ENCODE results near the gene AK3. TPM values are rescaled to one million over a fixed set of nuclear protein-coding genes. Genes with fewer than 3 reads are reported as not detected.
A peak's percentile ranks its signal among the peaks of the same experiment; 100 is the strongest.

Gene AK3
- total and polyA plus RNA-seq, 2 of the 8 experiments (the other 6 are each of a cell fraction or from before 2014, with no cell fraction given), result 8.9 to 30.0 TPM

DNA sequence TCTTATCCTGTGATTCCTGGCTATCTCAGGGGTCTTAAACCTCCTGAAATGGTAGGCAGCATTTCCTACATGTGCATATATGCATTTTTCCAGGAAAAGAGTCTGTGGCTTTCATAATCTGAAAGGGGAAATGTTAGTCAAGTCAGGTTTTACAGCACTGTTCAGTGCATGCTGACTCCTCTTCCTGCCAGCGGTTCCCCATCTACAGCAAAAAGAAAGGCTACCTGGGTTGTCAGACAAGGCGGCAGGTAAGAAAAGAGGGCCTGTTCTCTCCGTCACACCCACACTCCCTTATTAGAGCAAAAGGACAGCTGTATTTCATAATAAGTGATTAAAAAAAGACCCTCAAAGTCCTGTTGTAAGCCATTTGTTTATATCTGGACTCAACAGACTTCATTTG, 70.4 kb downstream of the AK3 start:
- CTCF ChIA-PET (ENCODE audit: partially characterized antibody), result no interaction called here
- H2BK15ac ChIP-seq (ENCODE audit: low read length), result no peak overlapping the region

More for the DNA sequence above, 70.4 kb downstream of the AK3 start:
- peak overlapping the region; percentile 86 for H2AFZ ChIP-seq (ENCODE audit: low read length)
- TF ChIP-seq USF2 (IDR thresholded peaks at IDR 0.05; ENCODE audit: low read length) (no peak), HDAC2 (IDR thresholded peaks at IDR 0.05; ENCODE audit: borderline replicate concordance in 1 of 2, low read depth in 2 of 2, low read length in 2 of 2) (no peak), ZNF274 (IDR thresholded peaks at IDR 0.05; ENCODE audit: borderline replicate concordance, extremely low read depth, low read length) (no peak), JUND (IDR thresholded peaks at IDR 0.05; ENCODE audit: low read length) (no peak), POU5F1 (IDR thresholded peaks at IDR 0.05; ENCODE audit: low read depth, low read length) (no peak), ATF2 (IDR thresholded peaks at IDR 0.05; ENCODE audit: low read length) (no peak), CHD2 (IDR thresholded peaks at IDR 0.05; ENCODE audit: low read length) (no peak)
- H3K4ac ChIP-seq (replicated peaks; ENCODE audit: insufficient read length, low read depth, low read length), result no peak overlapping the region
- H3K27ac ChIP-seq (ENCODE audit: low read depth, low read length), result no peak overlapping the region
- H3K79me2 ChIP-seq (ENCODE audit: control insufficient read depth in 1 of 2, insufficient read depth in 2 of 2, low read length in 2 of 2), result no peaks in the 10 kb centered on the region
- no peak overlapping the region for H2AK5ac ChIP-seq (ENCODE audit: low read depth, low read length)
- H3K56ac ChIP-seq (replicated peaks; ENCODE audit: insufficient read length, low read depth, low read length), result no peak overlapping the region
- H3K79me1 ChIP-seq (ENCODE audit: low read depth, low read length), result no peaks in the 10 kb centered on the region
- WGBS, 2 experiments (ENCODE audit: extremely low coverage in 1 of 2, insufficient coverage in 1 of 2, insufficient read length in 1 of 2, insufficient replicate concordance in 2 of 2, low coverage in 1 of 2, low lambda C conversion rate in 2 of 2, missing lambda C conversion rate in 1 of 2), result 40% methylated on average over 3 of the region's 3 CpGs; no CpG with 5 or more reads in 1 of the 2 experiments
- POLR2A ChIA-PET (ENCODE audit: partially characterized antibody), result interaction anchor here (1.2 kb wide), 1 partner anchor 9 kb away, joined by 3 read pairs; the partner anchor contains the start of gene CDC37L1
- no peak overlapping the region for H2BK20ac ChIP-seq (ENCODE audit: low read length)
- DNase-seq (ENCODE audit: low read depth in 1 of 2, low spot score in 2 of 2) (no peak), FAIRE-seq (no peak)
- H3K23ac ChIP-seq (ENCODE audit: insufficient read length), result no peak overlapping the region
- H3K9ac ChIP-seq (replicated peaks in 1 of 4; ENCODE audit: extremely low read depth in 1 of 4, low read depth in 3 of 4, low read length in 3 of 4), result no peak overlapping the region
- H3K4me3 ChIP-seq (ENCODE audit: extremely low read depth in 1 of 4, insufficient read depth in 2 of 4, low read depth in 3 of 4, low read length in 4 of 4), result 0 out of 8 replicates have a peak overlapping the region, but pooled peaks of 1 of the 4 experiments have one; percentile 1
- no peaks in the 10 kb centered on the region for H3K27me3 ChIP-seq (replicated peaks in 1 of 4; ENCODE audit: control insufficient read depth in 3 of 4, extremely low read depth in 1 of 4, insufficient read depth in 3 of 4, low read length in 3 of 4)
- H3K9me3 ChIP-seq (ENCODE audit: insufficient read depth in 2 of 2, low read depth in 1 of 2, low read length in 1 of 2), result no peaks in the 10 kb centered on the region
- no peak overlapping the region for H2BK12ac ChIP-seq (ENCODE audit: low read depth, low read length)
- peaks cover 5% of the 10 kb centered on the region; the same call in 1 of the 2 replicates for H3K23me2 ChIP-seq (ENCODE audit: low read depth, low read length)
- H3K4me1 ChIP-seq (replicated peaks in 1 of 4; ENCODE audit: control insufficient read depth in 3 of 4, insufficient read depth in 4 of 4, low read length in 3 of 4), result peaks cover 0 to 6% (median 3%) of the 10 kb centered on the region in 4 experiments; a peak in 3 of 7 replicates
- no peaks in the 10 kb centered on the region for H3K36me3 ChIP-seq (ENCODE audit: control insufficient read depth in 2 of 4, insufficient read depth in 4 of 4, low read length in 3 of 4)
- H3K18ac ChIP-seq (ENCODE audit: extremely low read depth, low read length), result no peak overlapping the region
- H4K5ac ChIP-seq (ENCODE audit: insufficient read length, low read depth, low read length), result no peak overlapping the region
- no peaks in the 10 kb centered on the region for H4K20me1 ChIP-seq (replicated peaks in 1 of 2; ENCODE audit: control insufficient read depth in 1 of 2, insufficient read depth in 2 of 2, low read length in 2 of 2)
- no peak overlapping the region for H2BK5ac ChIP-seq (ENCODE audit: low read depth, low read length)
- H2BK120ac ChIP-seq (replicated peaks; ENCODE audit: low read depth, low read length), result no peak overlapping the region
- peak overlapping the region in 1 of 2 experiments; percentile 17; a peak in 1 of 4 replicates for H3K4me2 ChIP-seq (ENCODE audit: insufficient read depth in 1 of 2, low read depth in 2 of 2, low read length in 2 of 2)
- no peak overlapping the region for H4K8ac ChIP-seq (ENCODE audit: extremely low read depth, insufficient read depth, low read length)
- no peak overlapping the region for H3K14ac ChIP-seq (ENCODE audit: insufficient read length)
- H4K91ac ChIP-seq (replicated peaks; ENCODE audit: insufficient read length, low read length), result no peak overlapping the region

All from H1 (cell line).